GM12878 (cell line): ENCODE measurements around the gene LAMA2. TPM values are rescaled to one million over a fixed set of nuclear protein-coding genes. Genes with fewer than 3 reads are reported as not detected.

Source experiments
- ATAC-seq: fragments of 200-7000 bp; cut with Tn5 transposase; 3 replicates; pipeline ENCODE4 v1.9.1; 2020; ENCODE audit warnings: mild to moderate bottlenecking, moderate library complexity
- BruUV-seq: library from RNA; stranded (reverse); fragments of 400-500 nt; replicated peaks from 2 replicates; lab custom pipeline; 2021; lab: Mats Ljungman, UMichigan
- CTCF ChIA-PET: fragments of 300-600 bp; sonication (Branson Sonifier 250); formaldehyde crosslinking; extraction: SDS; loops from one replicate; lab custom pipeline; 2021; ENCODE audit warnings: inconsistent platforms; lab: Yijun Ruan, JAX
- POLR2A ChIA-PET: fragments of 350-600 bp; formaldehyde crosslinking; extraction: SDS; loops from one replicate; lab custom pipeline; 2021; ENCODE audit warnings: inconsistent platforms; lab: Charles Lee
- RAD21 ChIA-PET: fragments of 300-600 bp; sonication (Branson Sonifier 250); formaldehyde crosslinking; loops from one replicate; lab custom pipeline; 2023; ENCODE audit warnings: antibody characterized with exemption; ENCODE audit not compliant: unreplicated experiment; lab: Charles Lee
- SMC1A ChIA-PET: fragments of 300-600 bp; sonication (Branson Sonifier 250); formaldehyde crosslinking; loops from one replicate; lab custom pipeline; 2023; ENCODE audit not compliant: unreplicated experiment, uncharacterized antibody; lab: Charles Lee
- DNase-seq: peaks from one replicate; pipeline ENCODE4 v3.0.0-alpha.2; 2011; ENCODE audit warnings: low read depth, low spot score
- FAIRE-seq: peaks from 3 replicates; lab custom pipeline; 2011; peaks lifted over from hg19 to GRCh38; lab: Jason Lieb, UNC
- H2AFZ ChIP-seq: 2 replicates; pipeline ENCODE4 v1.6.0; 2011; ENCODE audit warnings: low read depth, low read length, control low read depth; ENCODE audit not compliant: control insufficient read depth
- H3K27ac ChIP-seq: 2 replicates; pipeline ENCODE4 v1.5.1; 2011; ENCODE audit warnings: control low read depth; ENCODE audit not compliant: control insufficient read depth, insufficient read depth
- H3K27me3 ChIP-seq, 2 experiments: replicated peaks in 1 of 2; 2 replicates each; pipeline versions ENCODE4 v1.6.0 to v1.6.1; 2011; ENCODE audit warnings: low read length in 1 of 2; ENCODE audit not compliant: control insufficient read depth in 2 of 2, insufficient read depth in 2 of 2
- H3K36me3 ChIP-seq, 2 experiments: 2 replicates each; pipeline ENCODE4 v1.5.1; 2011; ENCODE audit warnings: low read length in 1 of 2; ENCODE audit not compliant: control insufficient read depth in 2 of 2, insufficient read depth in 2 of 2
- H3K4me1 ChIP-seq: 2 replicates; pipeline ENCODE4 v1.6.1; 2011; ENCODE audit warnings: mild to moderate bottlenecking, low read length, moderate library complexity, mixed read lengths; ENCODE audit not compliant: control insufficient read depth, insufficient read depth
- H3K4me2 ChIP-seq: 2 replicates; pipeline ENCODE4 v1.6.0; 2011; ENCODE audit warnings: control low read depth; ENCODE audit not compliant: control insufficient read depth, insufficient read depth
- H3K4me3 ChIP-seq: fragments of 200-600 bp; sonication (generic); 2 replicates; pipeline ENCODE4 v1.5.1; 2016
- H3K79me2 ChIP-seq: 2 replicates; pipeline ENCODE4 v1.6.0; 2011; ENCODE audit warnings: low read length; ENCODE audit not compliant: control insufficient read depth, insufficient read depth
- H3K9ac ChIP-seq: 2 replicates; pipeline ENCODE4 v1.8.0; 2011; ENCODE audit warnings: low read length, control low read depth, mixed read lengths; ENCODE audit not compliant: control insufficient read depth, insufficient read depth
- H3K9me3 ChIP-seq: replicated peaks from 3 replicates; pipeline ENCODE4 v1.5.1; 2011; ENCODE audit warnings: mild to moderate bottlenecking, low read length; ENCODE audit not compliant: control insufficient read depth, insufficient read depth
- H4K20me1 ChIP-seq: 2 replicates; pipeline ENCODE4 v1.6.0; 2011; ENCODE audit not compliant: control insufficient read depth, insufficient read depth
- BRCA1 ChIP-seq: IDR thresholded peaks from 2 replicates; pipeline ENCODE4 v1.6.1; 2011; ENCODE audit warnings: low read depth, low read length, improper control_type of control experiment
- CBX3 ChIP-seq: fragments of 200-600 bp; sonication (generic); IDR thresholded peaks from 2 replicates; pipeline ENCODE4 v1.6.1; 2016; ENCODE audit warnings: low read depth, borderline replicate concordance
- IKZF2 ChIP-seq, 2 experiments: fragments of 450-650 bp; IDR thresholded peaks; 2 replicates each; pipeline ENCODE4 v1.6.1; 2017; ENCODE audit warnings: mild to moderate bottlenecking in 2 of 2, moderate library complexity in 2 of 2
- LARP7 ChIP-seq: fragments of 450-650 bp; IDR thresholded peaks from 2 replicates; pipeline ENCODE4 v1.6.1; 2017; ENCODE audit warnings: mild to moderate bottlenecking
- MYC ChIP-seq: IDR thresholded peaks from 2 replicates; pipeline ENCODE4 v1.6.1; 2011; ENCODE audit warnings: mild to moderate bottlenecking, low read length, moderate library complexity, inconsistent platforms; ENCODE audit not compliant: insufficient read depth, insufficient replicate concordance, insufficient read length, severe bottlenecking
- NFIC ChIP-seq: IDR thresholded peaks from 2 replicates; pipeline ENCODE4 v1.6.1; 2012; ENCODE audit warnings: low read depth, mild to moderate bottlenecking, inconsistent platforms, low read length, moderate library complexity
- NR2C2 ChIP-seq: IDR thresholded peaks from 2 replicates; pipeline ENCODE4 v1.6.1; 2011; ENCODE audit warnings: borderline replicate concordance, low read depth; ENCODE audit not compliant: control insufficient read depth, insufficient read length
- NR2F1 ChIP-seq: fragments of 450-650 bp; conservative IDR thresholded peaks from 2 replicates; pipeline ENCODE4 v1.6.1; 2017; ENCODE audit warnings: mild to moderate bottlenecking
- PML ChIP-seq: IDR thresholded peaks from 2 replicates; pipeline ENCODE4 v1.6.1; 2012; ENCODE audit warnings: low read length, inconsistent platforms
- SIN3A ChIP-seq: IDR thresholded peaks from 2 replicates; pipeline ENCODE4 v1.6.1; 2012; ENCODE audit warnings: low read depth, low read length, improper control_type of control experiment
- SMAD5 ChIP-seq: IDR thresholded peaks from 2 replicates; pipeline ENCODE4 v1.6.1; 2016; ENCODE audit warnings: antibody characterized with exemption, low read depth
- SREBF1 ChIP-seq: IDR thresholded peaks from 2 replicates; pipeline ENCODE4 v1.6.1; 2012; ENCODE audit warnings: mild to moderate bottlenecking, low read length
- STAT1 ChIP-seq: fragments of 450-650 bp; conservative IDR thresholded peaks from 2 replicates; pipeline ENCODE4 v1.6.1; 2014; ENCODE audit warnings: antibody characterized with exemption, mild to moderate bottlenecking
- SUPT20H ChIP-seq: IDR thresholded peaks from 2 replicates; pipeline ENCODE4 v1.6.1; 2011; ENCODE audit warnings: low read depth, mild to moderate bottlenecking, low read length, moderate library complexity, borderline replicate concordance; ENCODE audit not compliant: control insufficient read depth
- ZNF274 ChIP-seq: IDR thresholded peaks from one replicate; pipeline ENCODE4 v1.8.0; 2011; ENCODE audit not compliant: insufficient read length, insufficient read depth
- ZNF384 ChIP-seq: IDR thresholded peaks from 2 replicates; pipeline ENCODE4 v1.6.1; 2012; ENCODE audit warnings: low read depth, mild to moderate bottlenecking, low read length, improper control_type of control experiment, borderline replicate concordance
- ZNF622 ChIP-seq: fragments of 450-650 bp; IDR thresholded peaks from 2 replicates; pipeline ENCODE4 v1.6.1; 2017; ENCODE audit warnings: mild to moderate bottlenecking, inconsistent platforms
- ZZZ3 ChIP-seq: IDR thresholded peaks from 2 replicates; pipeline ENCODE4 v1.6.1; 2011; ENCODE audit warnings: low read depth; ENCODE audit not compliant: control insufficient read depth, insufficient read length
- WGBS: methylation state at CpG from one replicate; pipeline ENCODE4 v1.1.6; 2016; ENCODE audit warnings: low lambda C conversion rate; ENCODE audit not compliant: insufficient replicate concordance, insufficient coverage; ENCODE audit errors: missing lambda C conversion rate; 5-methylcytosine and 5-hydroxymethylcytosine counted together
- in situ Hi-C: fragments of 300-500 bp; cut with MboI; formaldehyde crosslinking; loops from 9 replicates; pipeline ENCODE4 v1.14.3; 2018; ENCODE audit warnings: mixed read lengths
- intact Hi-C: fragments of 100-400 bp; cut with micrococcal nuclease; formaldehyde crosslinking; loops from one replicate; pipeline ENCODE4 v1.14.2; 2022; ENCODE audit not compliant: unreplicated experiment
- polyA plus RNA-seq, 11 experiments: library from polyadenylated mRNA; depleted of rRNA in 4 of 11; unstranded in 6 of 11; stranded (reverse) in 5 of 11; fragments of >200 nt; fragmentation: Nextera tagmentation in 4 of 11; fragmentation: Illumina TruSeq in 1 of 11; extraction: Ambion mirVana in 4 of 11; extraction: Trizol in 1 of 11; gene quantifications; 1 replicate in 1 of 11; 2 replicates in 10 of 11; pipeline versions ENCODE4 v1.2.1 to v1.2.3, GENCODE V29; 2011 to 2016; ENCODE audit warnings: inconsistent platforms in 2 of 11, missing spikeins in 2 of 11, low read depth in 1 of 11
- total RNA-seq, 4 experiments: library from RNA; depleted of rRNA in 3 of 4; stranded (reverse); fragments of >200 nt in 3 of 4; fragmentation: Illumina TruSeq in 1 of 4; extraction: Trizol in 1 of 4; gene quantifications; 2 replicates each; pipeline versions ENCODE4 v1.2.1 to v1.2.3, GENCODE V29; 2013 to 2021
- TF ChIP-seq, protein P1 (sequence below): fragments of 450-650 bp; conservative IDR thresholded peaks from 2 replicates; pipeline ENCODE4 v1.6.1; 2017; ENCODE audit warnings: mild to moderate bottlenecking, moderate library complexity

The LAMA2 gene
- total and polyA plus RNA-seq, 10 of the 15 experiments (the other 5 are each of a cell fraction or from before 2014, with no cell fraction given) = 0.04 to 2.0 (median 0.37) TPM; not detected in 1

- Histone ChIP-seq H3K4me2 (no peak overlapping the region), H3K27me3 (no peaks in the 10 kb centered on the region), H3K9ac (no peak overlapping the region), H3K4me3 (no peak overlapping the region), H4K20me1 (no peaks in the 10 kb centered on the region), H2AFZ (no peak overlapping the region), H3K79me2 (no peaks in the 10 kb centered on the region), H3K36me3 (no peaks in the 10 kb centered on the region), H3K27ac (no peak overlapping the region), H3K9me3 (no peaks in the 10 kb centered on the region), H3K4me1 (no peaks in the 10 kb centered on the region)
- ChIA-PET CTCF (no interaction called here), POLR2A (no interaction called here), RAD21 (no interaction called here), SMC1A (no interaction called here)
- in situ Hi-C loops = no loop called here
- DNase-seq (no peak), FAIRE-seq (no peak), ATAC-seq (no peak)
- intact Hi-C loops = no loop called here
- BruUV-seq = no TSS peak
- 0% methylated on average over 3 of the region's 3 CpGs for WGBS
- no peak for TF ChIP-seq NR2C2
- TF ChIP-seq LARP7 = no peak
- TF ChIP-seq SMAD5 = no peak
These were observed 301.4 kb downstream of the LAMA2 start for GRCh38 chr6:129184324-129184723.

- ChIA-PET SMC1A (no interaction called here), RAD21 (no interaction called here), POLR2A (no interaction called here), CTCF (no interaction called here)
- intact Hi-C loops (no loop called here), in situ Hi-C loops (no loop called here)
- Histone ChIP-seq H3K4me3 (no peak overlapping the region), H3K9me3 (no peaks in the 10 kb centered on the region), H3K4me1 (no peaks in the 10 kb centered on the region), H3K27ac (no peak overlapping the region), H4K20me1 (no peaks in the 10 kb centered on the region), H3K4me2 (no peak overlapping the region), H3K36me3 (no peaks in the 10 kb centered on the region), H3K79me2 (no peaks in the 10 kb centered on the region), H3K27me3 (no peaks in the 10 kb centered on the region), H2AFZ (no peak overlapping the region), H3K9ac (no peak overlapping the region)
- no peak for FAIRE-seq
- no peak for ATAC-seq
- no TSS peak for BruUV-seq
- DNase-seq = no peak
- WGBS = 37% methylated on average over 1 of the region's 1 CpG
- TF ChIP-seq ZNF384 (no peak), NFIC (no peak), PML (no peak), NR2F1 (no peak), CBX3 (no peak), STAT1 (no peak), IKZF2 (IDR thresholded peaks at IDR 0.05) (no peak), MYC (no peak), SUPT20H (no peak), ZNF274 (no peak), ZZZ3 (no peak), BRCA1 (no peak), SREBF1 (no peak), SIN3A (no peak), SMAD5 (no peak), ZNF622 (no peak)
- TF ChIP-seq, protein P1, sequence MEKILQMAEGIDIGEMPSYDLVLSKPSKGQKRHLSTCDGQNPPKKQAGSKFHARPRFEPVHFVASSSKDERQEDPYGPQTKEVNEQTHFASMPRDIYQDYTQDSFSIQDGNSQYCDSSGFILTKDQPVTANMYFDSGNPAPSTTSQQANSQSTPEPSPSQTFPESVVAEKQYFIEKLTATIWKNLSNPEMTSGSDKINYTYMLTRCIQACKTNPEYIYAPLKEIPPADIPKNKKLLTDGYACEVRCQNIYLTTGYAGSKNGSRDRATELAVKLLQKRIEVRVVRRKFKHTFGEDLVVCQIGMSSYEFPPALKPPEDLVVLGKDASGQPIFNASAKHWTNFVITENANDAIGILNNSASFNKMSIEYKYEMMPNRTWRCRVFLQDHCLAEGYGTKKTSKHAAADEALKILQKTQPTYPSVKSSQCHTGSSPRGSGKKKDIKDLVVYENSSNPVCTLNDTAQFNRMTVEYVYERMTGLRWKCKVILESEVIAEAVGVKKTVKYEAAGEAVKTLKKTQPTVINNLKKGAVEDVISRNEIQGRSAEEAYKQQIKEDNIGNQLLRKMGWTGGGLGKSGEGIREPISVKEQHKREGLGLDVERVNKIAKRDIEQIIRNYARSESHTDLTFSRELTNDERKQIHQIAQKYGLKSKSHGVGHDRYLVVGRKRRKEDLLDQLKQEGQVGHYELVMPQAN = no peak
These were observed 301.9 kb downstream of the LAMA2 start for GRCh38 chr6:129184808-129185366.
